Mesenchymal stem cell (in vitro differentiated cells and primary cell): ENCODE measurements around the gene P2RX3.
A peak's percentile ranks its signal among the peaks of the same experiment; 100 is the strongest.

ENCODE experiments used
- DNase-seq: peaks from one replicate; pipeline ENCODE4 v3.0.0-alpha.2; 2013
- H2AFZ ChIP-seq: one replicate; pipeline ENCODE4 v1.6.1; 2013; ENCODE audit warnings: low read depth, mild to moderate bottlenecking, control low read depth, inconsistent platforms, low read length, moderate library complexity
- H2AK5ac ChIP-seq: 2 replicates; pipeline ENCODE4 v1.6.1; 2013; ENCODE audit warnings: low read length, moderate library complexity, mild to moderate bottlenecking, inconsistent platforms; ENCODE audit not compliant: severe bottlenecking
- H2BK120ac ChIP-seq: one replicate; pipeline ENCODE4 v1.6.1; 2013; ENCODE audit warnings: low read depth, mild to moderate bottlenecking, inconsistent platforms, low read length, moderate library complexity
- H2BK12ac ChIP-seq, 2 experiments: one replicate each; pipeline ENCODE4 v1.6.1; 2013; ENCODE audit warnings: inconsistent platforms in 2 of 2, low read length in 2 of 2, mild to moderate bottlenecking in 2 of 2, moderate library complexity in 2 of 2, control low read depth in 1 of 2
- H2BK15ac ChIP-seq: one replicate; pipeline ENCODE4 v1.6.1; 2013; ENCODE audit warnings: mild to moderate bottlenecking, low read depth, inconsistent platforms; ENCODE audit not compliant: poor library complexity, severe bottlenecking
- H2BK5ac ChIP-seq: 2 replicates; pipeline ENCODE4 v1.6.1; 2013; ENCODE audit warnings: low read depth, mild to moderate bottlenecking, low read length, control low read depth, inconsistent platforms; ENCODE audit not compliant: poor library complexity, severe bottlenecking
- H3K14ac ChIP-seq, 2 experiments: one replicate each; pipeline ENCODE4 v1.6.1; 2013; ENCODE audit warnings: inconsistent platforms in 2 of 2, low read length in 2 of 2, control low read depth in 1 of 2, mild to moderate bottlenecking in 1 of 2, moderate library complexity in 1 of 2
- H3K18ac ChIP-seq, 2 experiments: one replicate each; pipeline ENCODE4 v1.6.1; 2013; ENCODE audit warnings: inconsistent platforms in 2 of 2, low read length in 2 of 2, control low read depth in 1 of 2, low read depth in 1 of 2, mild to moderate bottlenecking in 1 of 2
- H3K23ac ChIP-seq, 2 experiments: one replicate each; pipeline ENCODE4 v1.6.1; 2013; ENCODE audit warnings: inconsistent platforms in 2 of 2, low read length in 2 of 2, mild to moderate bottlenecking in 2 of 2, moderate library complexity in 2 of 2, control low read depth in 1 of 2
- H3K27ac ChIP-seq: 2 replicates; pipeline ENCODE4 v1.5.1; 2013; ENCODE audit warnings: mild to moderate bottlenecking, moderate library complexity, low read length, control low read depth, inconsistent platforms; ENCODE audit not compliant: poor library complexity, severe bottlenecking
- H3K27me3 ChIP-seq, 2 experiments: 2 replicates each; pipeline versions ENCODE4 v1.6.1 to v1.7.0; 2013; ENCODE audit warnings: low read length in 2 of 2, mild to moderate bottlenecking in 2 of 2, moderate library complexity in 2 of 2, control low read depth in 1 of 2, inconsistent platforms in 1 of 2; ENCODE audit not compliant: control insufficient read depth in 1 of 2, insufficient read depth in 1 of 2
- H3K36me3 ChIP-seq, 2 experiments: 2 replicates each; pipeline versions ENCODE4 v1.6.1 to v1.7.0; 2013; ENCODE audit warnings: low read length in 2 of 2, control low read depth in 1 of 2, inconsistent platforms in 1 of 2, low read depth in 1 of 2, mild to moderate bottlenecking in 1 of 2; ENCODE audit not compliant: insufficient read depth in 2 of 2, control insufficient read depth in 1 of 2
- H3K4ac ChIP-seq, 2 experiments: one replicate each; pipeline ENCODE4 v1.6.1; 2013; ENCODE audit warnings: inconsistent platforms in 2 of 2, low read length in 2 of 2, mild to moderate bottlenecking in 2 of 2, moderate library complexity in 2 of 2, control low read depth in 1 of 2, low read depth in 1 of 2
- H3K4me1 ChIP-seq: 2 replicates; pipeline ENCODE4 v1.6.1; 2013; ENCODE audit warnings: low read depth, low read length, control low read depth; ENCODE audit not compliant: control insufficient read depth, insufficient read depth
- H3K4me2 ChIP-seq: 2 replicates; pipeline ENCODE4 v1.6.1; 2013; ENCODE audit warnings: low read length, mild to moderate bottlenecking, inconsistent platforms; ENCODE audit not compliant: poor library complexity, severe bottlenecking
- H3K4me3 ChIP-seq, 2 experiments: 2 replicates each; pipeline versions ENCODE4 v1.5.1 to v1.7.0; 2013; ENCODE audit warnings: low read length in 2 of 2, mild to moderate bottlenecking in 2 of 2, control low read depth in 1 of 2, low read depth in 1 of 2; ENCODE audit not compliant: insufficient read depth in 1 of 2
- H3K79me1 ChIP-seq: replicated peaks from 2 replicates; pipeline ENCODE4 v1.6.1; 2013; ENCODE audit warnings: mild to moderate bottlenecking, control low read depth, low read length, inconsistent platforms; ENCODE audit not compliant: poor library complexity, severe bottlenecking
- H3K9ac ChIP-seq: 2 replicates; pipeline ENCODE4 v1.7.0; 2013; ENCODE audit warnings: mild to moderate bottlenecking, low read length, moderate library complexity
- H3K9me3 ChIP-seq: 2 replicates; pipeline ENCODE4 v1.7.0; 2013; ENCODE audit warnings: mild to moderate bottlenecking, low read length; ENCODE audit not compliant: control insufficient read depth
- H4K8ac ChIP-seq: one replicate; pipeline ENCODE4 v1.6.1; 2013; ENCODE audit warnings: inconsistent platforms, mild to moderate bottlenecking, low read length, moderate library complexity
- H4K91ac ChIP-seq: one replicate; pipeline ENCODE4 v1.6.1; 2013; ENCODE audit warnings: mild to moderate bottlenecking, low read length, inconsistent platforms
- WGBS: methylation state at CpG from one replicate; pipeline ENCODE4 v1.1.7; 2013; ENCODE audit warnings: mixed read lengths; 5-methylcytosine and 5-hydroxymethylcytosine counted together

P2RX3 gene

GRCh38 chr11:57308426-57309060 is 29.6 kb upstream of the P2RX3 start:
- H3K4me3 ChIP-seq = peak overlapping the region in 1 of 2 experiments; percentile 36
- H3K36me3 ChIP-seq = peaks cover 60 to 73% of the 10 kb centered on the region in 2 experiments
- no peak overlapping the region for H3K4ac ChIP-seq
- H3K27me3 ChIP-seq = no peaks in the 10 kb centered on the region
- DNase-seq = no peak
- H4K8ac ChIP-seq = no peak overlapping the region
- H2BK12ac ChIP-seq = no peak overlapping the region
- H2BK15ac ChIP-seq = no peak overlapping the region
- H3K23ac ChIP-seq = no peak overlapping the region
- H3K9ac ChIP-seq = peak overlapping the region; percentile 19
- H3K18ac ChIP-seq = no peak overlapping the region
- peak overlapping the region; percentile 23 for H4K91ac ChIP-seq
- H3K14ac ChIP-seq = no peak overlapping the region
- no peak overlapping the region for H3K4me2 ChIP-seq
- H2AK5ac ChIP-seq = no peak overlapping the region
- WGBS = 97% methylated on average over 10 of the region's 10 CpGs
- H3K27ac ChIP-seq = no peak overlapping the region
- no peak overlapping the region for H2BK120ac ChIP-seq
- no peaks in the 10 kb centered on the region for H3K9me3 ChIP-seq
- peaks cover 66% of the 10 kb centered on the region for H3K4me1 ChIP-seq
- H3K79me1 ChIP-seq = peaks cover 49% of the 10 kb centered on the region
- H2BK5ac ChIP-seq = no peak overlapping the region
- H2AFZ ChIP-seq = no peak overlapping the region

DNA sequence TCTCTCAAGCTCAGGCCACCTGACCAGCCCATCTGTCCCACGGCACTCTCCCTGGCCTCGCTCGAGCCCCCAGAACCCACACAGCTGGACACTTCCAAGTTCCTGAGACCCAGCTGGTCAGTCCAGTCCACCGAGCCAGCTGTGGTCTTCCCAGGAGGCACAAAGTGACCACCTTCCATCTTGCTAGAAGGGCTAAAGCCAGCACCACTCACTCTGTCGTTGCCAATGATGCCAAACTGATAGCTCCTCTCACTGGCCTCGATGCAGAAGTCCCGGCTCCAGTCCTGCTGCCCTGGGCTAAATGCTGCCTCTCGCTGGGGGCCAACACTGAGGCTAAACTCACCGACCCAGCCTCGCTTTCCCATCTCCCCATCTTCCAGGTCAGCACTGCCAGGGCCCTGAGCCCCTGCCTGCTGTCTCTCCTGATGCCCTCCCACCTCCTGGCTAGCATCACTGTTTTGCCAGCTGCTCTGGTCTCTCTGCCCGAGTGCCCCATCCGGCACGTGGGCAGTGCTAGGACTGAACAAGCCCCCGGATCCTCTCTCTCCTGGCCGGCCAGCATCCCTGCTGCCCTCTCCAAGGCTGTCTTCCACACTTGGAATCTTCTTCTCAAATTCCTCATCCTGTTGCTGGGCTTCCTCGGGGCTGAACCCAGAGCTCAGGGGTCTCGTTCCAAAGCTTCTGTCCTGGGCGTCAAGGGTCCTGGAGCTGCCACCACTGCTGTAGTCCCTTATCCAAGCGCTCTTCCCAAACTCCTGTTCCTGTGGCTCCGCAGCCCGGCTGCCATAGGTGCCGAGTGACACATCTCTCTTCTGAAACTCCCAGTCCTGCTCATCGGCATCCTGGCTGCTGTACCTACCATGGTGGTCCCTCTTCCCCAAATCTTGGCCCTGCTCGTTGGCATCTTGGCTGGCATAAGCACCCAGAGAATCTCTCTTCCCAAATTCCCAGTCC is 28.8 kb upstream of the P2RX3 start:
- Histone ChIP-seq H3K79me1 (peaks cover 54% of the 10 kb centered on the region), H3K27ac (no peak overlapping the region), H3K4me1 (peaks cover 61% of the 10 kb centered on the region), H2AK5ac (peak overlapping the region; percentile 17), H2BK120ac (no peak overlapping the region), H3K4ac (peak overlapping the region in 1 of 2 experiments; percentile 52), H3K9ac (peak overlapping the region; percentile 85), H2BK15ac (no peak overlapping the region), H3K18ac (no peak overlapping the region), H4K8ac (peak overlapping the region; percentile 57), H2BK12ac (peak overlapping the region in 1 of 2 experiments; percentile 34), H3K23ac (no peak overlapping the region), H3K4me2 (no peak overlapping the region), H3K27me3 (no peaks in the 10 kb centered on the region), H3K9me3 (no peaks in the 10 kb centered on the region), H4K91ac (no peak overlapping the region), H2AFZ (no peak overlapping the region), H3K4me3 (peak overlapping the region in 1 of 2 experiments; percentile 67), H3K36me3 (peaks cover 60 to 79% of the 10 kb centered on the region in 2 experiments), H2BK5ac (no peak overlapping the region), H3K14ac (no peak overlapping the region)
- WGBS = 98% methylated on average over 24 of the region's 24 CpGs
- DNase-seq = no peak

DNA sequence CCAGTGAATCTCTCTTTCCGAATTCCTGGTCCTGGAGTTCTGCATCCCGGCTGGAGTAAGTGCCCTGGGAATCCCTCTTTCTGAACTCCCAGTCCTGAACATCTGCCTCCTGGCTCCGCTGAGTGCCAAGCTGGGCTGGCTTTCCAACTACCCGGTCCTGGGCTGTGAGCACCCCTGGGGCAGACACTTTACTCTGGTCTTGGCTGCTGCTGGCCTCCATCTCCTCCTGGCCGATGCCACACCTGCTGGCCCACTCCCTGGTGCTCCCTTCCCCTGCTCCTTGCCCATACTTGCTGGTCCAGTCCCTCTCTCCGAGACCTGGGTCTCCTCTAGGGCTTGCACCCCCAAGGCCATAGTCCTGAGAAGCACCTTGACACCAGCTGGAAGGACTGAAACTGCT is 28.1 kb upstream of the P2RX3 start:
- H3K23ac ChIP-seq = no peak overlapping the region
- no peak overlapping the region for H4K91ac ChIP-seq
- peaks cover 67 to 82% of the 10 kb centered on the region in 2 experiments for H3K36me3 ChIP-seq
- peaks cover 58% of the 10 kb centered on the region for H3K4me1 ChIP-seq
- H3K27me3 ChIP-seq = no peaks in the 10 kb centered on the region
- no peaks in the 10 kb centered on the region for H3K9me3 ChIP-seq
- no peak overlapping the region for H3K18ac ChIP-seq
- H2AFZ ChIP-seq = no peak overlapping the region
- peaks cover 61% of the 10 kb centered on the region for H3K79me1 ChIP-seq
- no peak overlapping the region for H2BK5ac ChIP-seq
- H3K4me3 ChIP-seq = peak overlapping the region in 1 of 2 experiments; percentile 67
- no peak overlapping the region for H2BK120ac ChIP-seq
- H3K14ac ChIP-seq = peak overlapping the region in 1 of 2 experiments; percentile 5
- peak overlapping the region; percentile 10 for H2AK5ac ChIP-seq
- no peak overlapping the region for H3K27ac ChIP-seq
- no peak overlapping the region for H2BK12ac ChIP-seq
- no peak overlapping the region for H3K4me2 ChIP-seq
- peak overlapping the region in 1 of 2 experiments; percentile 10 for H3K4ac ChIP-seq
- no peak for DNase-seq
- peak overlapping the region; percentile 85 for H3K9ac ChIP-seq
- no peak overlapping the region for H4K8ac ChIP-seq
- 94% methylated on average over 6 of the region's 6 CpGs for WGBS
- no peak overlapping the region for H2BK15ac ChIP-seq

DNA sequence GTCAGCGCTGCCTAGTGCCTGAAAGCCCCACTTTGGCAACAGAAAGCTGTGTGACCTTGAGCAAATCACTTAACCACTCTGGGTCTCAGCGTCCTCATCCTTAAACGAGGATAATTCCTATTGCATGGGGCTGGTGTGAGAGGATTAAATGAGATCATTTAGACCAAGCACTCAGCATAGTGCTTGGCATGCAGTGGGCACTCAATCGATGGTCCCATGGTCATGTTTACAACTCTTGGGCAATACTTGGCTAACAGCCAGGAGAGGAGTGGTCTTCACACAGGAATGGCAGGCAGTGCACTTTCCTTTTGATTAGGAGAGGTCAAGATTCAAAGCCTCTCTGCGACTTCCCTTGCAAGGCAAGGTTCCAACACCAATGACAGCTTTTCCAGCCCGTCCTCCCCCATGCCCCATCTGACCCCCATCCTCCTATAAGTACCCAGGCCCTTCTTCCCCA is 27.5 kb upstream of the P2RX3 start:
- Histone ChIP-seq H4K8ac (no peak overlapping the region), H3K9ac (peak overlapping the region; percentile 85), H2BK120ac (no peak overlapping the region), H4K91ac (no peak overlapping the region), H2AFZ (no peak overlapping the region), H3K23ac (no peak overlapping the region), H2BK15ac (peak overlapping the region; percentile 41), H3K4ac (peak overlapping the region in 1 of 2 experiments; percentile 20), H3K27ac (peak overlapping the region; percentile 79), H3K27me3 (no peaks in the 10 kb centered on the region), H2AK5ac (peak overlapping the region; percentile 14), H3K14ac (no peak overlapping the region), H2BK12ac (peak overlapping the region in 1 of 2 experiments; percentile 82), H3K9me3 (no peaks in the 10 kb centered on the region), H3K18ac (peak overlapping the region; percentile 22 to 23), H3K36me3 (peaks cover 66 to 82% of the 10 kb centered on the region in 2 experiments), H3K4me1 (peaks cover 61% of the 10 kb centered on the region), H3K79me1 (peaks cover 56% of the 10 kb centered on the region), H2BK5ac (peak overlapping the region; percentile 39), H3K4me3 (peak overlapping the region; percentile 59 to 67), H3K4me2 (peak overlapping the region; percentile 71)
- WGBS = 55% methylated on average over 6 of the region's 6 CpGs
- no peak for DNase-seq
